Ishikawa (cell line): ENCODE data around the gene ALPI.

Experiments used
- CEBPB ChIP-seq: IDR thresholded peaks from 2 replicates; pipeline ENCODE4 v1.6.1; 2012
- CREB1 ChIP-seq: IDR thresholded peaks from 2 replicates; pipeline ENCODE4 v1.6.1; 2012; ENCODE audit warnings: low read depth
- EGR1 ChIP-seq: IDR thresholded peaks from 2 replicates; pipeline ENCODE4 v1.6.1; 2012
- EP300 ChIP-seq: IDR thresholded peaks from 2 replicates; pipeline ENCODE4 v1.6.1; 2012; ENCODE audit warnings: borderline replicate concordance
- FOXM1 ChIP-seq: IDR thresholded peaks from 2 replicates; pipeline ENCODE4 v1.6.1; 2012; ENCODE audit warnings: low read depth, borderline replicate concordance
- NFIC ChIP-seq: IDR thresholded peaks from 2 replicates; pipeline ENCODE4 v1.6.1; 2012
- RAD21 ChIP-seq: IDR thresholded peaks from 2 replicates; pipeline ENCODE4 v1.6.1; 2012; ENCODE audit warnings: low read depth
- REST ChIP-seq: IDR thresholded peaks from 2 replicates; pipeline ENCODE4 v1.6.1; 2012; ENCODE audit warnings: low read depth, mild to moderate bottlenecking
- TAF1 ChIP-seq: IDR thresholded peaks from 2 replicates; pipeline ENCODE4 v1.6.1; 2012; ENCODE audit warnings: low read depth, mild to moderate bottlenecking
- TCF12 ChIP-seq: IDR thresholded peaks from 2 replicates; pipeline ENCODE4 v1.6.1; 2012; ENCODE audit warnings: low read depth
- TEAD4 ChIP-seq: IDR thresholded peaks from 2 replicates; pipeline ENCODE4 v1.6.1; 2012
- USF1 ChIP-seq: IDR thresholded peaks from 2 replicates; pipeline ENCODE4 v1.6.1; 2012
- YY1 ChIP-seq: IDR thresholded peaks from 2 replicates; pipeline ENCODE4 v1.6.1; 2012; ENCODE audit warnings: low read depth
- ZBTB7A ChIP-seq: IDR thresholded peaks from 2 replicates; pipeline ENCODE4 v1.6.1; 2012; ENCODE audit warnings: low read depth
- TF ChIP-seq, protein P1 (sequence below): IDR thresholded peaks from 2 replicates; pipeline ENCODE4 v1.6.1; 2012

Gene ALPI

GRCh38 chr2:232434091-232434490 lies 21.9 kb upstream of the ALPI start:
- TF ChIP-seq NFIC, result no peak
- TF ChIP-seq YY1, result no peak

GRCh38 chr2:232434563-232435374 lies 21.2 kb upstream of the ALPI start:
- TF ChIP-seq USF1 (no peak), TEAD4 (no peak), CEBPB (no peak), EP300 (no peak), EGR1 (no peak), REST (no peak), FOXM1 (no peak), TAF1 (no peak), RAD21 (no peak)

GRCh38 chr2:232435375-232435648 lies 20.6 kb upstream of the ALPI start:
- TF ChIP-seq RAD21 (no peak), TCF12 (no peak), TAF1 (no peak), FOXM1 (no peak), TEAD4 (no peak), EP300 (no peak), USF1 (no peak), REST (no peak), ZBTB7A (no peak), EGR1 (no peak), YY1 (no peak)
- TF ChIP-seq, protein P1, sequence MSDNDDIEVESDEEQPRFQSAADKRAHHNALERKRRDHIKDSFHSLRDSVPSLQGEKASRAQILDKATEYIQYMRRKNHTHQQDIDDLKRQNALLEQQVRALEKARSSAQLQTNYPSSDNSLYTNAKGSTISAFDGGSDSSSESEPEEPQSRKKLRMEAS, result no peak

DNA sequence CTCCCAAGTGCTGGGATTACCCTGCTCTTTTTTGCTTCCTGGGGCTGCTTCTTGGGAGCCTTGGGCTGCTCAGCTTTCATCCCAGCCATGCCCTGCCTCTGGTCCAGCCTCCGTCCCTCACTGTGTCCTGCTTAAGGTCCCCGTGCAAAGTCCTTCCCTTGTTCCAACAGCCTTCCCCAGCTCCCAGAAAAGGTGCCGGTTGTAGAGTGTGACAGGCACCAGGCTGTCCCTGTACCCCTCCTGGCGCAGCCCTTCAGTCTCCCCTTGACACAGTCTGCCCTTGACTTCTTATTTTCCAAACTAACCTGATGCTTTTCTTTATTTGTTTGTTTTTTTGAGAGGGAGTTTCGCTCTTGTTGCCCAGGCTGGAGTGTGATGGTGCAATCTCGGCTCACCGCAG lies 20.1 kb upstream of the ALPI start:
- TF ChIP-seq NFIC (no peak), TAF1 (no peak), FOXM1 (no peak), TEAD4 (no peak)

DNA sequence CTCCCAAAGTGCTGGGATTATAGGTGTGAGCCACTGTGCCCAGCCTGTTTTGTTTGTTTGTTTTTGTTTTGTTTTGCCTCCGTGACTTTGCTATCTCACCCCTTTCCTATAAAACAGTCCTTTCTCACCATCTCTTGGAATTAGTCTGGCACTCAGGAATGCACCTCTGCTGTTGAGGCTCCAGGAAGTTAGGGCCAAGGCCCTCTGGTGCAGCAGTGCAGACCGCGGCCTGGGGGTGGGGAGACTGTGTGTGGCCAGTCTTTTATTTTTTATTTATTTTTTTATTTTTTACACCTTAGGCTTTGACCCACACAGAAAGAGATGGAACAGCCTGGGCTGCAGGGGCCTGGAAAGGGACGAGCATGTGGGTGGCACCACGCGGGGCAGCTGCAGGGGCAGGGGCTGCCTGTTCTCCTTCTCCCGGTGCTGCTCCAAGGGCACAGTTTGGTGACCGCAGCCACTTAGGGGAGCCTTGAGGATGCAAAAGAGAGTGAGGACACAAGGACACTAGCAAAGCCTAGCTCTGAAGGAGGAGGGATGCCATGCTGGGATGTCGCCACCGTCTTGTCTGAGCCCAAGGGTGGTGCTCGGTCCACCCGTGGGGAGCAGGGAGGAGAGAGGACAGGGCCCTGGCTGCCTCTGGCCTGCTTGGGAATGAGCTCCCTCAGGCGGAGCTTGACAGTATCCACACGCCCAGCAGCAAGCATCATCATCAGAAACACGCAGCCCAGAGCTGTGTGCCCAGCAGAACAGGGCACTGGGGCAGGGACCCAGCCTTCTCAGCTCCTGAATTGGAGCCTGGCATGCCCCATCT lies 19.4 kb upstream of the ALPI start:
- no peak for TF ChIP-seq EP300

DNA sequence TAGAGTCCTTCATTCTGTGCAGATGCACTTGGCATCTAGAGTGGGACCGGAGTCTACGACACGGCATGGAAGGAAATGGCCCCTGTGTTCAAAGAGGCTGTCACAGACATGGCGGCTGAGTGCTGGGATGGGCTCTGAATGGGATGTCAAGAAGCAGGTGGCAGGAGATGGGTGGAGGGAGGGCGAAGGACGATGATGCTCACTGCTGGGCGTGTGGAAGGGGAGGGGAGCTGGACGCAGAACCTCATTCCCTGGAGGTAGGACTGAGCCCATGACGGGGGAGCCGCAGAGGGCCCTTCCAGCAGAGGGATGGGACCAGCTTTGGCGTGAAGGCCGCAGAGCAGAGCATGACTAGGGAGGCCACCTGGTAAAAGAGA lies 18.8 kb upstream of the ALPI start:
- TF ChIP-seq NFIC (no peak), RAD21 (no peak), REST (no peak), YY1 (no peak), ZBTB7A (no peak), USF1 (no peak), CREB1 (no peak), CEBPB (no peak), TCF12 (no peak)
